Liver (tissue), 9 donors: Measurements from ENCODE around the gene ANKRD44. TPM values are rescaled to one million over a fixed set of nuclear protein-coding genes. Genes with fewer than 3 reads are reported as not detected.

Source experiments
- DNase-seq: peaks from one replicate; pipeline ENCODE4 v3.0.0-alpha.2; 2017; ENCODE audit warnings: low spot score
- H3K27ac ChIP-seq, 2 donors: one replicate each; pipeline ENCODE4 v1.7.0; 2013; ENCODE audit warnings: inconsistent platforms in 2 of 2, low read length in 2 of 2, control low read depth in 1 of 2, low read depth in 1 of 2, mild to moderate bottlenecking in 1 of 2
- H3K27me3 ChIP-seq, 4 donors: one replicate each; pipeline versions ENCODE4 v1.6.1 to v1.7.0; 2013; ENCODE audit warnings: low read length in 3 of 4, inconsistent platforms in 1 of 4, mild to moderate bottlenecking in 1 of 4, moderate library complexity in 1 of 4; ENCODE audit not compliant: control insufficient read depth in 4 of 4, insufficient read depth in 4 of 4
- H3K36me3 ChIP-seq, 4 donors: one replicate each; pipeline versions ENCODE4 v1.6.1 to v1.7.0; 2013; ENCODE audit warnings: low read length in 3 of 4, mild to moderate bottlenecking in 3 of 4, low read depth in 1 of 4, moderate library complexity in 1 of 4; ENCODE audit not compliant: control insufficient read depth in 4 of 4, insufficient read depth in 3 of 4
- H3K4me1 ChIP-seq, 4 donors: one replicate each; pipeline versions ENCODE4 v1.6.1 to v1.7.0; 2013; ENCODE audit warnings: low read length in 3 of 4, mild to moderate bottlenecking in 3 of 4, moderate library complexity in 1 of 4; ENCODE audit not compliant: control insufficient read depth in 4 of 4, insufficient read depth in 4 of 4
- H3K4me3 ChIP-seq, 3 donors: one replicate each; pipeline versions ENCODE4 v1.6.1 to v1.7.0; 2013; ENCODE audit warnings: low read length in 3 of 3, control low read depth in 1 of 3, low read depth in 1 of 3, mild to moderate bottlenecking in 1 of 3
- H3K9ac ChIP-seq, 2 donors: one replicate each; pipeline ENCODE4 v1.7.0; 2013; ENCODE audit warnings: low read length in 2 of 2, mild to moderate bottlenecking in 2 of 2, moderate library complexity in 2 of 2, control low read depth in 1 of 2, low read depth in 1 of 2
- H3K9me3 ChIP-seq, 4 donors: one replicate each; pipeline versions ENCODE4 v1.6.1 to v1.7.0; 2013; ENCODE audit warnings: low read length in 3 of 4; ENCODE audit not compliant: control insufficient read depth in 4 of 4
- ATF3 ChIP-seq: IDR thresholded peaks from 2 replicates; pipeline ENCODE4 v1.6.1; 2016; ENCODE audit warnings: antibody characterized with exemption
- CTCF ChIP-seq: fragments of 150-350 bp; IDR thresholded peaks from 2 replicates; pipeline ENCODE4 v1.5.1; 2017; ENCODE audit warnings: improper control_type of control experiment, low read depth, low read length; ENCODE audit not compliant: missing input control
- EGR1 ChIP-seq, 2 donors: IDR thresholded peaks; 2 replicates each; pipeline ENCODE4 v1.6.1; 2016 to 2018; ENCODE audit warnings: antibody characterized with exemption in 2 of 2, low read depth in 2 of 2
- FOXA1 ChIP-seq: IDR thresholded peaks from 2 replicates; pipeline ENCODE4 v1.6.1; 2016; ENCODE audit warnings: antibody characterized with exemption
- FOXA2 ChIP-seq: IDR thresholded peaks from 2 replicates; pipeline ENCODE4 v1.6.1; 2016; ENCODE audit warnings: antibody characterized with exemption
- GABPA ChIP-seq, 2 donors: IDR thresholded peaks in 1 of 2; conservative IDR thresholded peaks in 1 of 2; 2 replicates each; pipeline ENCODE4 v1.6.1; 2016; ENCODE audit warnings: antibody characterized with exemption in 2 of 2, mild to moderate bottlenecking in 1 of 2, moderate library complexity in 1 of 2
- HNF4G ChIP-seq: IDR thresholded peaks from 2 replicates; pipeline ENCODE4 v1.6.1; 2016; ENCODE audit warnings: antibody characterized with exemption
- JUND ChIP-seq, 2 donors: IDR thresholded peaks; 2 replicates each; pipeline ENCODE4 v1.6.1; 2016; ENCODE audit warnings: antibody characterized with exemption in 2 of 2
- NR2F2 ChIP-seq: IDR thresholded peaks from 2 replicates; pipeline ENCODE4 v1.6.1; 2016; ENCODE audit warnings: antibody characterized with exemption
- RAD21 ChIP-seq, 2 donors: IDR thresholded peaks; 2 replicates each; pipeline ENCODE4 v1.6.1; 2016; ENCODE audit warnings: antibody characterized with exemption in 2 of 2, mild to moderate bottlenecking in 2 of 2
- RXRA ChIP-seq, 2 donors: IDR thresholded peaks; 2 replicates each; pipeline ENCODE4 v1.6.1; 2017 to 2018; ENCODE audit warnings: antibody characterized with exemption in 2 of 2, mild to moderate bottlenecking in 1 of 2
- SP1 ChIP-seq: IDR thresholded peaks from 2 replicates; pipeline ENCODE4 v1.6.1; 2018; ENCODE audit warnings: antibody characterized with exemption, mild to moderate bottlenecking
- TAF1 ChIP-seq: conservative IDR thresholded peaks from 2 replicates; pipeline ENCODE4 v1.6.1; 2016; ENCODE audit warnings: antibody characterized with exemption, mild to moderate bottlenecking
- YY1 ChIP-seq: IDR thresholded peaks from 2 replicates; pipeline ENCODE4 v1.6.1; 2016; ENCODE audit warnings: antibody characterized with exemption, mild to moderate bottlenecking
- WGBS: extraction: QIAGEN DNeasy Blood & Tissue Kit; methylation state at CpG from one replicate; pipeline ENCODE4 v1.1.7; 2013; 5-methylcytosine and 5-hydroxymethylcytosine counted together
- polyA plus RNA-seq, 2 donors: library from polyadenylated mRNA; stranded (reverse) in 1 of 2; unstranded in 1 of 2; fragments of 200-250 nt in 1 of 2; fragments of >200 nt in 1 of 2; fragmentation: Nextera tagmentation in 1 of 2; extraction: Ambion mirVana in 1 of 2; gene quantifications; one replicate each; pipeline versions ENCODE4 v1.2.1 to v1.2.3, GENCODE V29; 2013 to 2015
- total RNA-seq, 2 donors: library from RNA; depleted of rRNA; stranded (reverse); fragments of >200 nt; gene quantifications; one replicate each; pipeline ENCODE4 v1.2.3, GENCODE V29; 2014
- TF ChIP-seq, protein P1 (sequence below): IDR thresholded peaks from 2 replicates; pipeline ENCODE4 v1.6.1; 2016; ENCODE audit warnings: antibody characterized with exemption
- TF ChIP-seq, protein P2 (sequence below): IDR thresholded peaks from 2 replicates; pipeline ENCODE4 v1.6.1; 2016; ENCODE audit warnings: antibody characterized with exemption, mild to moderate bottlenecking
- TF ChIP-seq, protein P3 (sequence below): IDR thresholded peaks from 2 replicates; pipeline ENCODE4 v1.6.1; 2016; ENCODE audit warnings: antibody characterized with exemption
- donor health status: healthy.
- donor health status: healthy.
- donor health status: healthy.
- donor health status: healthy.
- donor health status: healthy.

ANKRD44 gene
- total and polyA plus RNA-seq, 4 donors = 3.8 to 18.2 (median 6.8) TPM

- H3K27ac ChIP-seq = no peak overlapping the region
- no peak overlapping the region for H3K4me3 ChIP-seq
- TF ChIP-seq CTCF = no peak
- TF ChIP-seq, protein P1, sequence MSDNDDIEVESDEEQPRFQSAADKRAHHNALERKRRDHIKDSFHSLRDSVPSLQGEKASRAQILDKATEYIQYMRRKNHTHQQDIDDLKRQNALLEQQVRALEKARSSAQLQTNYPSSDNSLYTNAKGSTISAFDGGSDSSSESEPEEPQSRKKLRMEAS = no peak
- no peak for TF ChIP-seq YY1
- TF ChIP-seq, protein P2, sequence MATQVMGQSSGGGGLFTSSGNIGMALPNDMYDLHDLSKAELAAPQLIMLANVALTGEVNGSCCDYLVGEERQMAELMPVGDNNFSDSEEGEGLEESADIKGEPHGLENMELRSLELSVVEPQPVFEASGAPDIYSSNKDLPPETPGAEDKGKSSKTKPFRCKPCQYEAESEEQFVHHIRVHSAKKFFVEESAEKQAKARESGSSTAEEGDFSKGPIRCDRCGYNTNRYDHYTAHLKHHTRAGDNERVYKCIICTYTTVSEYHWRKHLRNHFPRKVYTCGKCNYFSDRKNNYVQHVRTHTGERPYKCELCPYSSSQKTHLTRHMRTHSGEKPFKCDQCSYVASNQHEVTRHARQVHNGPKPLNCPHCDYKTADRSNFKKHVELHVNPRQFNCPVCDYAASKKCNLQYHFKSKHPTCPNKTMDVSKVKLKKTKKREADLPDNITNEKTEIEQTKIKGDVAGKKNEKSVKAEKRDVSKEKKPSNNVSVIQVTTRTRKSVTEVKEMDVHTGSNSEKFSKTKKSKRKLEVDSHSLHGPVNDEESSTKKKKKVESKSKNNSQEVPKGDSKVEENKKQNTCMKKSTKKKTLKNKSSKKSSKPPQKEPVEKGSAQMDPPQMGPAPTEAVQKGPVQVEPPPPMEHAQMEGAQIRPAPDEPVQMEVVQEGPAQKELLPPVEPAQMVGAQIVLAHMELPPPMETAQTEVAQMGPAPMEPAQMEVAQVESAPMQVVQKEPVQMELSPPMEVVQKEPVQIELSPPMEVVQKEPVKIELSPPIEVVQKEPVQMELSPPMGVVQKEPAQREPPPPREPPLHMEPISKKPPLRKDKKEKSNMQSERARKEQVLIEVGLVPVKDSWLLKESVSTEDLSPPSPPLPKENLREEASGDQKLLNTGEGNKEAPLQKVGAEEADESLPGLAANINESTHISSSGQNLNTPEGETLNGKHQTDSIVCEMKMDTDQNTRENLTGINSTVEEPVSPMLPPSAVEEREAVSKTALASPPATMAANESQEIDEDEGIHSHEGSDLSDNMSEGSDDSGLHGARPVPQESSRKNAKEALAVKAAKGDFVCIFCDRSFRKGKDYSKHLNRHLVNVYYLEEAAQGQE = no peak
- TF ChIP-seq ATF3 = no peak
- TF ChIP-seq, protein P3, sequence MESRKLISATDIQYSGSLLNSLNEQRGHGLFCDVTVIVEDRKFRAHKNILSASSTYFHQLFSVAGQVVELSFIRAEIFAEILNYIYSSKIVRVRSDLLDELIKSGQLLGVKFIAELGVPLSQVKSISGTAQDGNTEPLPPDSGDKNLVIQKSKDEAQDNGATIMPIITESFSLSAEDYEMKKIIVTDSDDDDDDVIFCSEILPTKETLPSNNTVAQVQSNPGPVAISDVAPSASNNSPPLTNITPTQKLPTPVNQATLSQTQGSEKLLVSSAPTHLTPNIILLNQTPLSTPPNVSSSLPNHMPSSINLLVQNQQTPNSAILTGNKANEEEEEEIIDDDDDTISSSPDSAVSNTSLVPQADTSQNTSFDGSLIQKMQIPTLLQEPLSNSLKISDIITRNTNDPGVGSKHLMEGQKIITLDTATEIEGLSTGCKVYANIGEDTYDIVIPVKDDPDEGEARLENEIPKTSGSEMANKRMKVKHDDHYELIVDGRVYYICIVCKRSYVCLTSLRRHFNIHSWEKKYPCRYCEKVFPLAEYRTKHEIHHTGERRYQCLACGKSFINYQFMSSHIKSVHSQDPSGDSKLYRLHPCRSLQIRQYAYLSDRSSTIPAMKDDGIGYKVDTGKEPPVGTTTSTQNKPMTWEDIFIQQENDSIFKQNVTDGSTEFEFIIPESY = no peak
- no peak for TF ChIP-seq EGR1 (IDR thresholded peaks at IDR 0.05; ENCODE audit: low read depth in 2 of 2)
- no peak for TF ChIP-seq FOXA1
- TF ChIP-seq JUND (IDR thresholded peaks at IDR 0.05) = no peak
- no peak for TF ChIP-seq GABPA (IDR thresholded peaks at IDR 0.05 in 1 of 2, conservative IDR thresholded peaks at IDR 0.05 in 1 of 2)
- TF ChIP-seq FOXA2 = no peak
- no peaks in the 10 kb centered on the region for H3K36me3 ChIP-seq
- H3K4me1 ChIP-seq = peaks cover 0 to 5% (median 0%) of the 10 kb centered on the region in 4 donors
- 89% methylated on average over 4 of the region's 4 CpGs for whole genome bisulfite sequencing
- no peak for DNase-seq
- H3K27me3 ChIP-seq = no peaks in the 10 kb centered on the region
- H3K9ac ChIP-seq = no peak overlapping the region
- no peaks in the 10 kb centered on the region for H3K9me3 ChIP-seq
Observed at GRCh38 chr2:197251576-197251975, 59.0 kb downstream of the ANKRD44 start.

GRCh38 chr2:197251163-197251562, 59.4 kb downstream of the ANKRD44 start:
- no peak overlapping the region for H3K27ac ChIP-seq
- no peaks in the 10 kb centered on the region for H3K27me3 ChIP-seq
- DNase-seq = no peak
- no peaks in the 10 kb centered on the region for H3K9me3 ChIP-seq
- H3K4me1 ChIP-seq = peaks cover 0 to 5% (median 0%) of the 10 kb centered on the region in 4 donors
- H3K36me3 ChIP-seq = no peaks in the 10 kb centered on the region
- no peak overlapping the region for H3K9ac ChIP-seq
- 74% methylated on average over 3 of the region's 3 CpGs for WGBS
- no peak overlapping the region for H3K4me3 ChIP-seq
- TF ChIP-seq SP1 (no peak), HNF4G (no peak), FOXA2 (no peak), ATF3 (no peak), GABPA (IDR thresholded peaks at IDR 0.05 in 1 of 2, conservative IDR thresholded peaks at IDR 0.05 in 1 of 2) (no peak), TAF1 (no peak), RAD21 (IDR thresholded peaks at IDR 0.05) (no peak), YY1 (no peak), JUND (IDR thresholded peaks at IDR 0.05) (no peak), RXRA (IDR thresholded peaks at IDR 0.05) (no peak), NR2F2 (no peak)
- TF ChIP-seq, protein P2 = no peak
- TF ChIP-seq, protein P3 = no peak
